H9 (cell line): ENCODE measurements around the gene ACSL4. TPM values are rescaled to one million over a fixed set of nuclear protein-coding genes. Genes with fewer than 3 reads are reported as not detected.

Experiments
- DNase-seq: peaks from one replicate; pipeline ENCODE4 v3.0.0-alpha.2; 2017
- H2AFZ ChIP-seq: one replicate; pipeline ENCODE4 v1.6.1; 2013; ENCODE audit warnings: mild to moderate bottlenecking, low read length, control low read depth, moderate library complexity
- H2AK5ac ChIP-seq: 2 replicates; pipeline ENCODE4 v1.6.1; 2013; ENCODE audit warnings: low read length, control low read depth, mixed read lengths; ENCODE audit not compliant: insufficient read length
- H2BK120ac ChIP-seq: one replicate; pipeline ENCODE4 v1.6.1; 2013; ENCODE audit warnings: low read depth, mild to moderate bottlenecking, low read length, control low read depth, inconsistent platforms; ENCODE audit not compliant: poor library complexity, severe bottlenecking
- H2BK12ac ChIP-seq: 2 replicates; pipeline ENCODE4 v1.6.1; 2013; ENCODE audit warnings: low read length, control low read depth, mixed read lengths, low read depth; ENCODE audit not compliant: insufficient read length
- H2BK15ac ChIP-seq: 2 replicates; pipeline ENCODE4 v1.6.1; 2013; ENCODE audit warnings: low read depth, low read length, control low read depth
- H2BK20ac ChIP-seq: one replicate; pipeline ENCODE4 v1.6.1; 2013; ENCODE audit warnings: low read depth, mild to moderate bottlenecking, low read length, control low read depth, inconsistent platforms; ENCODE audit not compliant: poor library complexity, severe bottlenecking
- H2BK5ac ChIP-seq: 2 replicates; pipeline ENCODE4 v1.6.1; 2013; ENCODE audit warnings: low read length, control low read depth, mixed read lengths; ENCODE audit not compliant: insufficient read length
- H3K14ac ChIP-seq: 2 replicates; pipeline ENCODE4 v1.6.1; 2013; ENCODE audit warnings: low read length, control low read depth; ENCODE audit not compliant: insufficient read depth
- H3K18ac ChIP-seq: 2 replicates; pipeline ENCODE4 v1.6.1; 2013; ENCODE audit warnings: low read depth, mild to moderate bottlenecking, mixed read lengths, low read length, control low read depth; ENCODE audit not compliant: insufficient read length
- H3K23ac ChIP-seq: 2 replicates; pipeline ENCODE4 v1.6.1; 2013; ENCODE audit warnings: low read length, control low read depth, mixed read lengths, low read depth; ENCODE audit not compliant: insufficient read length
- H3K23me2 ChIP-seq: 2 replicates; pipeline ENCODE4 v1.6.1; 2013; ENCODE audit warnings: low read depth, mild to moderate bottlenecking, mixed read lengths, low read length, control low read depth; ENCODE audit not compliant: insufficient read length, poor library complexity, severe bottlenecking
- H3K27ac ChIP-seq: 2 replicates; pipeline ENCODE4 v1.5.1; 2013; ENCODE audit warnings: low read length, control low read depth, mixed read lengths, low read depth; ENCODE audit not compliant: insufficient read length
- H3K27me3 ChIP-seq: 2 replicates; pipeline ENCODE4 v1.6.1; 2013; ENCODE audit warnings: low read length, control low read depth, inconsistent platforms; ENCODE audit not compliant: insufficient read depth
- H3K4ac ChIP-seq: 2 replicates; pipeline ENCODE4 v1.6.1; 2013; ENCODE audit warnings: low read depth, mild to moderate bottlenecking, control low read depth, inconsistent platforms, low read length, moderate library complexity
- H3K4me1 ChIP-seq: 2 replicates; pipeline ENCODE4 v1.6.1; 2013; ENCODE audit warnings: low read length, control low read depth, inconsistent platforms; ENCODE audit not compliant: insufficient read depth
- H3K4me2 ChIP-seq: 2 replicates; pipeline ENCODE4 v1.6.1; 2013; ENCODE audit warnings: low read length, control low read depth, mixed read lengths; ENCODE audit not compliant: insufficient read length, insufficient read depth
- H3K56ac ChIP-seq: 2 replicates; pipeline ENCODE4 v1.6.1; 2013; ENCODE audit warnings: low read depth, mild to moderate bottlenecking, mixed read lengths, low read length, control low read depth; ENCODE audit not compliant: insufficient read length
- H3K79me1 ChIP-seq: 2 replicates; pipeline ENCODE4 v1.6.1; 2013; ENCODE audit warnings: low read depth, mild to moderate bottlenecking, moderate library complexity, low read length, control low read depth, inconsistent platforms; ENCODE audit not compliant: insufficient read depth, poor library complexity, severe bottlenecking
- H3K79me2 ChIP-seq: 2 replicates; pipeline ENCODE4 v1.6.1; 2013; ENCODE audit warnings: low read length, control low read depth, inconsistent platforms; ENCODE audit not compliant: insufficient read depth
- H3K9ac ChIP-seq: 2 replicates; pipeline ENCODE4 v1.6.1; 2013; ENCODE audit warnings: low read length, control low read depth, mixed read lengths; ENCODE audit not compliant: insufficient read length; ENCODE audit errors: extremely low read depth
- H3K9me3 ChIP-seq: one replicate; pipeline ENCODE4 v1.6.1; 2013; ENCODE audit warnings: low read depth, low read length, inconsistent platforms; ENCODE audit not compliant: control insufficient read depth
- H3T11ph ChIP-seq: one replicate; pipeline ENCODE4 v1.6.1; 2013; ENCODE audit warnings: mild to moderate bottlenecking, low read length, control low read depth, inconsistent platforms
- H4K20me1 ChIP-seq: one replicate; pipeline ENCODE4 v1.6.1; 2013; ENCODE audit not compliant: control insufficient read depth, insufficient read length, insufficient read depth
- H4K5ac ChIP-seq: 2 replicates; pipeline ENCODE4 v1.6.1; 2013; ENCODE audit warnings: low read depth, mild to moderate bottlenecking, mixed read lengths, low read length, control low read depth; ENCODE audit not compliant: insufficient read length
- H4K8ac ChIP-seq: replicated peaks from 2 replicates; pipeline ENCODE4 v1.6.1; 2013; ENCODE audit warnings: low read length, control low read depth, mixed read lengths, low read depth; ENCODE audit not compliant: insufficient read length
- H4K91ac ChIP-seq: 2 replicates; pipeline ENCODE4 v1.6.1; 2013; ENCODE audit warnings: low read depth, mild to moderate bottlenecking, moderate library complexity, mixed read lengths, low read length, control low read depth; ENCODE audit not compliant: insufficient read length
- H3K27ac Mint-ChIP-seq, 3 experiments: 2 replicates in 2 of 3; 3 replicates in 1 of 3; pipeline ENCODE4 v1.8.0; 2020 to 2021; ENCODE audit warnings: mixed read lengths in 3 of 3, mild to moderate bottlenecking in 1 of 3, moderate library complexity in 1 of 3
- H3K27me3 Mint-ChIP-seq: 2 replicates; pipeline ENCODE4 v1.8.0; 2021; ENCODE audit warnings: low read depth, mild to moderate bottlenecking, moderate library complexity, mixed read lengths
- H3K36me3 Mint-ChIP-seq, 3 experiments: 2 replicates in 2 of 3; 3 replicates in 1 of 3; pipeline ENCODE4 v1.8.0; 2020 to 2021; ENCODE audit warnings: low read depth in 3 of 3, mixed read lengths in 3 of 3; ENCODE audit not compliant: insufficient read depth in 1 of 3
- H3K4me1 Mint-ChIP-seq, 2 experiments: 2 replicates each; pipeline ENCODE4 v1.8.0; 2020; ENCODE audit warnings: mixed read lengths in 2 of 2
- H3K4me3 Mint-ChIP-seq, 2 experiments: 2 replicates in 1 of 2; 3 replicates in 1 of 2; pipeline ENCODE4 v1.8.0; 2020 to 2021; ENCODE audit warnings: mild to moderate bottlenecking in 2 of 2, mixed read lengths in 2 of 2, moderate library complexity in 1 of 2
- H3K9me3 Mint-ChIP-seq, 2 experiments: 2 replicates in 1 of 2; 3 replicates in 1 of 2; pipeline ENCODE4 v1.8.0; 2020; ENCODE audit warnings: mild to moderate bottlenecking in 2 of 2, mixed read lengths in 2 of 2, moderate library complexity in 1 of 2
- WGBS: extraction: QIAGEN DNeasy Blood & Tissue Kit; methylation state at CpG from one replicate; pipeline ENCODE4 v1.1.7; 2013; ENCODE audit warnings: missing lambda C conversion rate, low lambda C conversion rate, mixed read lengths; ENCODE audit not compliant: insufficient read length; ENCODE audit errors: extremely low coverage; 5-methylcytosine and 5-hydroxymethylcytosine counted together
- total RNA-seq: library from RNA; stranded (reverse); gene quantifications from 2 replicates; pipeline ENCODE4 v1.2.1, GENCODE V29; 2021
- TF ChIP-seq, protein P1 (sequence below): fragments of 200-600 bp; sonication (generic); conservative IDR thresholded peaks from 3 replicates; pipeline ENCODE4 v1.8.0; 2021; ENCODE audit warnings: antibody characterized with exemption, mild to moderate bottlenecking

Gene ACSL4
- total RNA-seq, 1 experiment from 2014 or later = 41.6 TPM

- TF ChIP-seq, protein P1, sequence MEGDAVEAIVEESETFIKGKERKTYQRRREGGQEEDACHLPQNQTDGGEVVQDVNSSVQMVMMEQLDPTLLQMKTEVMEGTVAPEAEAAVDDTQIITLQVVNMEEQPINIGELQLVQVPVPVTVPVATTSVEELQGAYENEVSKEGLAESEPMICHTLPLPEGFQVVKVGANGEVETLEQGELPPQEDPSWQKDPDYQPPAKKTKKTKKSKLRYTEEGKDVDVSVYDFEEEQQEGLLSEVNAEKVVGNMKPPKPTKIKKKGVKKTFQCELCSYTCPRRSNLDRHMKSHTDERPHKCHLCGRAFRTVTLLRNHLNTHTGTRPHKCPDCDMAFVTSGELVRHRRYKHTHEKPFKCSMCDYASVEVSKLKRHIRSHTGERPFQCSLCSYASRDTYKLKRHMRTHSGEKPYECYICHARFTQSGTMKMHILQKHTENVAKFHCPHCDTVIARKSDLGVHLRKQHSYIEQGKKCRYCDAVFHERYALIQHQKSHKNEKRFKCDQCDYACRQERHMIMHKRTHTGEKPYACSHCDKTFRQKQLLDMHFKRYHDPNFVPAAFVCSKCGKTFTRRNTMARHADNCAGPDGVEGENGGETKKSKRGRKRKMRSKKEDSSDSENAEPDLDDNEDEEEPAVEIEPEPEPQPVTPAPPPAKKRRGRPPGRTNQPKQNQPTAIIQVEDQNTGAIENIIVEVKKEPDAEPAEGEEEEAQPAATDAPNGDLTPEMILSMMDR = no peak
These were observed 43.4 kb upstream of the ACSL4 start for GRCh38 chrX:109776432-109776831.

More at GRCh38 chrX:109776432-109776831, 43.4 kb upstream of the ACSL4 start:
- H3K4me2 ChIP-seq = no peak overlapping the region
- H3K4ac ChIP-seq = no peak overlapping the region
- no peak overlapping the region for H3K18ac ChIP-seq
- no peak for DNase-seq
- H3K79me2 ChIP-seq = no peaks in the 10 kb centered on the region
- Mint-ChIP-seq H3K4me3 (no peak overlapping the region), H3K27ac (no peak overlapping the region), H3K27me3 (no peaks in the 10 kb centered on the region; the same call in 1 of the 2 replicates), H3K4me1 (peaks cover 14 to 19% of the 10 kb centered on the region in 2 experiments), H3K36me3 (no peaks in the 10 kb centered on the region), H3K9me3 (no peaks in the 10 kb centered on the region; a peak in 2 of 5 replicates)
- H4K20me1 ChIP-seq = no peaks in the 10 kb centered on the region
- H3K27me3 ChIP-seq = no peaks in the 10 kb centered on the region
- no peaks in the 10 kb centered on the region; the same call in 1 of the 2 replicates for H3K4me1 ChIP-seq
- no peaks in the 10 kb centered on the region for H3K79me1 ChIP-seq
- H3K56ac ChIP-seq = no peak overlapping the region
- H2BK120ac ChIP-seq = no peak overlapping the region
- no peak overlapping the region for H2BK12ac ChIP-seq
- no peak overlapping the region for H2AFZ ChIP-seq
- no CpG with 5 or more reads among the region's 3 CpGs for WGBS
- H2BK15ac ChIP-seq = no peak overlapping the region
- H3T11ph ChIP-seq = no peak overlapping the region
- H3K23me2 ChIP-seq = no peaks in the 10 kb centered on the region
- no peak overlapping the region for H2BK5ac ChIP-seq
- H4K5ac ChIP-seq = no peak overlapping the region
- H3K9me3 ChIP-seq = no peaks in the 10 kb centered on the region
- no peak overlapping the region for H4K91ac ChIP-seq
- H3K27ac ChIP-seq = no peak overlapping the region
- no peak overlapping the region for H2AK5ac ChIP-seq
- H4K8ac ChIP-seq = no peak overlapping the region
- no peak overlapping the region for H3K14ac ChIP-seq
- no peak overlapping the region for H3K23ac ChIP-seq
- no peak overlapping the region for H2BK20ac ChIP-seq
- H3K9ac ChIP-seq = no peak overlapping the region
